Caco-2 (cell line): ENCODE results near the gene PLK5. TPM values are rescaled to one million over a fixed set of nuclear protein-coding genes. Genes with fewer than 3 reads are reported as not detected.

Experiments
- BruUV-seq: library from RNA; stranded (reverse); fragments of 400-500 nt; replicated peaks from 2 replicates; lab custom pipeline; 2021; lab: Mats Ljungman, UMichigan
- CTCF ChIA-PET: fragments of 300-600 bp; sonication (Branson Sonifier 250); formaldehyde crosslinking; loops from one replicate; lab custom pipeline; 2022; ENCODE audit warnings: antibody characterized with exemption; lab: Charles Lee
- POLR2A ChIA-PET: fragments of 300-600 bp; sonication (Branson Sonifier 250); formaldehyde crosslinking; loops from one replicate; lab custom pipeline; 2022; ENCODE audit warnings: antibody characterized with exemption; lab: Charles Lee
- DNase-seq, 2 experiments: peaks; one replicate each; pipeline versions ENCODE4 v3.0.0 to v3.0.0-alpha.2; 2020 to 2022
- H3K27me3 ChIP-seq: replicated peaks from 2 replicates; pipeline ENCODE4 v1.6.0; 2011; ENCODE audit warnings: low read length; ENCODE audit not compliant: control insufficient read depth, insufficient read depth
- H3K36me3 ChIP-seq: 2 replicates; pipeline ENCODE4 v1.5.1; 2011; ENCODE audit warnings: low read length; ENCODE audit not compliant: control insufficient read depth, insufficient read depth
- H3K4me1 ChIP-seq: fragments of 250-450 bp; sonication (Bioruptor Pico); 2 replicates; pipeline ENCODE4 v1.5.1; 2020; ENCODE audit warnings: mild to moderate bottlenecking
- H3K4me3 ChIP-seq: 2 replicates; pipeline ENCODE4 v1.5.1; 2011; ENCODE audit warnings: low read depth, mild to moderate bottlenecking, control low read depth, low read length
- H3K9me3 ChIP-seq: fragments of 250-450 bp; sonication (Bioruptor Pico); 2 replicates; pipeline ENCODE4 v1.5.1; 2020; ENCODE audit warnings: mild to moderate bottlenecking, moderate library complexity
- H3K27ac Mint-ChIP-seq: one replicate; pipeline ENCODE4 v1.8.0; 2022; ENCODE audit warnings: mixed read lengths; ENCODE audit not compliant: unreplicated experiment
- H3K27me3 Mint-ChIP-seq: one replicate; pipeline ENCODE4 v1.8.0; 2022; ENCODE audit warnings: mixed read lengths; ENCODE audit not compliant: insufficient read depth, unreplicated experiment
- H3K36me3 Mint-ChIP-seq: one replicate; pipeline ENCODE4 v1.8.0; 2022; ENCODE audit warnings: mild to moderate bottlenecking, mixed read lengths; ENCODE audit not compliant: insufficient read depth, unreplicated experiment
- H3K4me1 Mint-ChIP-seq: one replicate; pipeline ENCODE4 v1.8.0; 2022; ENCODE audit warnings: low read depth, mixed read lengths; ENCODE audit not compliant: unreplicated experiment
- H3K4me3 Mint-ChIP-seq: one replicate; pipeline ENCODE4 v1.8.0; 2022; ENCODE audit warnings: mild to moderate bottlenecking, moderate library complexity, mixed read lengths; ENCODE audit not compliant: unreplicated experiment
- H3K9me3 Mint-ChIP-seq: one replicate; pipeline ENCODE4 v1.8.0; 2022; ENCODE audit warnings: mixed read lengths; ENCODE audit not compliant: unreplicated experiment
- CTCF ChIP-seq, 2 experiments: fragments of 200-600 bp in 1 of 2; IDR thresholded peaks; 1 replicate in 1 of 2; 2 replicates in 1 of 2; pipeline versions ENCODE4 v1.5.1 to v1.8.0; 2011 to 2022; ENCODE audit warnings: antibody characterized with exemption in 1 of 2, control low read depth in 1 of 2, inconsistent platforms in 1 of 2, low read depth in 1 of 2, low read length in 1 of 2, mild to moderate bottlenecking in 1 of 2, moderate library complexity in 1 of 2; ENCODE audit not compliant: insufficient read depth in 1 of 2, severe bottlenecking in 1 of 2, unreplicated experiment in 1 of 2
- intact Hi-C: fragments of 100-400 bp; cut with micrococcal nuclease; formaldehyde crosslinking; loops from one replicate; pipeline ENCODE4 v1.10.0; 2022; ENCODE audit not compliant: unreplicated experiment
- total RNA-seq: library from RNA; stranded (reverse); gene quantifications from 2 replicates; pipeline ENCODE4 v1.2.3, GENCODE V29; 2022

Gene PLK5
- total RNA-seq, 1 experiment from 2014 or later = not detected

GRCh38 chr19:1567116-1567847 lies 43.4 kb downstream of the PLK5 start:
- H3K9me3 Mint-ChIP-seq = no peaks in the 10 kb centered on the region
- CTCF ChIA-PET = interaction anchor here (0.6 to 1.0 kb wide), 3 partner anchors 21 to 76 kb away, joined by 3 to 8 read pairs (median 4); partner anchors contain the start of gene REEP6
- TF ChIP-seq CTCF (IDR thresholded peaks at IDR 0.05; ENCODE audit: insufficient read depth in 1 of 2, low read depth in 1 of 2, low read length in 1 of 2, severe bottlenecking in 1 of 2, unreplicated experiment in 1 of 2) = no peak
- no peaks in the 10 kb centered on the region for H3K36me3 ChIP-seq
- H3K4me3 Mint-ChIP-seq = peak overlapping the region; percentile 55
- no peaks in the 10 kb centered on the region for H3K9me3 ChIP-seq
- TSS peak; percentile 61 for BruUV-seq
- H3K36me3 Mint-ChIP-seq = peaks cover 13% of the 10 kb centered on the region
- POLR2A ChIA-PET = interaction anchor here (0.6 to 1.0 kb wide), 2 partner anchors 22 to 30 kb away, joined by 3 to 6 read pairs; no protein-coding TSS in a partner anchor
- H3K27me3 ChIP-seq = no peaks in the 10 kb centered on the region
- peaks cover 12% of the 10 kb centered on the region for H3K4me1 Mint-ChIP-seq
- H3K4me3 ChIP-seq = peak overlapping the region; percentile 67
- H3K4me1 ChIP-seq = peaks cover 8% of the 10 kb centered on the region
- H3K27ac Mint-ChIP-seq = no peak overlapping the region
- H3K27me3 Mint-ChIP-seq = peaks cover 5% of the 10 kb centered on the region
- DNase-seq = peak in 1 of 2 experiments; percentile 41
- intact Hi-C loops = no loop called here

- Mint-ChIP-seq H3K27me3 (peaks cover 5% of the 10 kb centered on the region), H3K4me1 (peaks cover 12% of the 10 kb centered on the region), H3K9me3 (no peaks in the 10 kb centered on the region), H3K27ac (no peak overlapping the region), H3K4me3 (no peak overlapping the region), H3K36me3 (peaks cover 13% of the 10 kb centered on the region)
- no peak for DNase-seq
- TF ChIP-seq CTCF (IDR thresholded peaks at IDR 0.05; ENCODE audit: insufficient read depth in 1 of 2, low read depth in 1 of 2, low read length in 1 of 2, severe bottlenecking in 1 of 2, unreplicated experiment in 1 of 2) = no peak
- intact Hi-C loops = no loop called here
- Histone ChIP-seq H3K4me1 (peaks cover 8% of the 10 kb centered on the region), H3K27me3 (no peaks in the 10 kb centered on the region), H3K4me3 (peak overlapping the region; percentile 67), H3K9me3 (no peaks in the 10 kb centered on the region), H3K36me3 (no peaks in the 10 kb centered on the region)
- CTCF ChIA-PET = interaction anchor here (0.6 kb wide), 1 partner anchor 77 kb away, joined by 4 read pairs; the partner anchor contains the start of gene REEP6
- POLR2A ChIA-PET = interaction anchor here (0.6 to 1.0 kb wide), 2 partner anchors 22 to 29 kb away, joined by 3 to 6 read pairs; no protein-coding TSS in a partner anchor
- BruUV-seq = no TSS peak
Measured at GRCh38 chr19:1567848-1568227, 44.0 kb downstream of the PLK5 start.

- no peaks in the 10 kb centered on the region for H3K9me3 ChIP-seq
- peaks cover 13% of the 10 kb centered on the region for H3K36me3 Mint-ChIP-seq
- H3K4me3 ChIP-seq = peak within 1 kb of the TSS; percentile 67
- no TSS peak for BruUV-seq
- H3K27ac Mint-ChIP-seq = no peak within 1 kb of the TSS
- H3K4me1 ChIP-seq = peaks cover 8% of the 10 kb centered on the region
- peaks cover 12% of the 10 kb centered on the region for H3K4me1 Mint-ChIP-seq
- CTCF ChIA-PET = interaction anchor here (0.6 kb wide), 1 partner anchor 77 kb away, joined by 4 read pairs; the partner anchor contains the start of gene REEP6
- DNase-seq = peak; percentile 69 to 83
- POLR2A ChIA-PET = no interaction called here
- no peaks in the 10 kb centered on the region for H3K36me3 ChIP-seq
- intact Hi-C loops = no loop called here
- H3K27me3 Mint-ChIP-seq = peaks cover 5% of the 10 kb centered on the region
- H3K4me3 Mint-ChIP-seq = peak within 1 kb of the TSS; percentile 56
- H3K27me3 ChIP-seq = no peaks in the 10 kb centered on the region
- no peak for TF ChIP-seq CTCF (IDR thresholded peaks at IDR 0.05; ENCODE audit: insufficient read depth in 1 of 2, low read depth in 1 of 2, low read length in 1 of 2, severe bottlenecking in 1 of 2, unreplicated experiment in 1 of 2)
- H3K9me3 Mint-ChIP-seq = no peaks in the 10 kb centered on the region
Measured at GRCh38 chr19:1568320-1569019, 44.6 kb downstream of the PLK5 start, which contains the start of gene MEX3D. MEX3D (minus strand) TSS chr19:1568325; CDS start chr19:1568058, 267 bp downstream.
